GM19455 (cell line): ENCODE data around the gene DEGS2.

Source experiments
- ATAC-seq: cut with Tn5 transposase; IDR thresholded peaks from one replicate; pipeline ENCODE4 v1.9.1; 2021; ENCODE audit not compliant: unreplicated experiment

The DEGS2 gene

DNA sequence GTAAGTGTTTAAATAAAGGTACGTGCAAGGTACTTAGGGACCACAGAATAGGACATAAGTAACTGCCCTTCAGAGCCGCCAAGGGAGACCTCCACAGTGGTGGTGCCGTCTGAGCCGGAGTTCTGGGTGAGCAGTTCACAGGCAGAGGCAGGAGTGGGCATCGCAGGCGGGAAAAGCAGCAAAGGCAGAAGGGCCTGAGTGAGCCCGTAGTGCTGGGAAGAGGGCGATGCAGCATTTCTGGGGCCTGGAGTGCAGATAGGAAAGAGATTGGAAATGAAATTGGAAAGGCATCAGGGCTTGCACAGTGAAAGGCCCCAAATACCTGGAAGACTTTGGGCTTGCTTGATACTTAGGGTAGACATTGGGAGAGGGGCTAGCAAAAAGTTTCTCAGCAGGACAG lies 61.3 kb downstream of the DEGS2 start:
- no peak for ATAC-seq

DNA sequence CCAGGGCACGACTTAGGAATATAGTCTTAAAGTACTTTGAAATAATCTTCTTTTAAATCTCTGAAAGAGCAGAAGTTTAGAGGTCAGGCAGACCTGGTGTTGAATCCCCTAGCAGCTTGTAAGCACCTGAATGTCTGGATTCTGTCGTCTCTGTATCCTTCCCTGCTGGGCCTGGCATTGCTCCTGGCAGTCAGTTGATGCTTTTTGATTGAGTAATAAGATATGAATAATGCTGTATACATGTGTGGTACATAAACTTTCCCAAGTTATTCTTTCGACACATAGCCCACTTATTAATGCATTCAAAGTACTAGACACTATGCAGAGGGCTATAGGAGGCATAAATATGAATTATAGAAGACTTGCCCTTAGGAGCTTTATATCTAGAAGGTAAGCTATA lies 62.8 kb downstream of the DEGS2 start:
- ATAC-seq: no peak
